ENCODE results near the gene CPNE4. TPM values are rescaled to one million over a fixed set of nuclear protein-coding genes. Genes with fewer than 3 reads are reported as not detected.

CPNE4 gene
- total RNA-seq, 1 donor from 2014 or later: 16.1 TPM

GRCh38 chr3:131485119-131485518, 549.7 kb downstream of the CPNE4 start:
- no peak for DNase-seq (ENCODE audit: low read depth, low spot score)
- no peak overlapping the region for H3K4me3 Mint-ChIP-seq
- H3K9me3 Mint-ChIP-seq: no peaks in the 10 kb centered on the region
- H3K27me3 Mint-ChIP-seq (ENCODE audit: low read depth): no peaks in the 10 kb centered on the region
- no peaks in the 10 kb centered on the region for H3K4me1 Mint-ChIP-seq
- no peak for TF ChIP-seq CTCF (conservative IDR thresholded peaks at IDR 0.05)
- H3K27ac Mint-ChIP-seq (ENCODE audit: unreplicated experiment): peak overlapping the region; percentile 50
- peaks cover 11% of the 10 kb centered on the region for H3K36me3 Mint-ChIP-seq (ENCODE audit: low read depth)

- no peaks in the 10 kb centered on the region for H3K9me3 Mint-ChIP-seq
- peak overlapping the region; percentile 72 for H3K27ac Mint-ChIP-seq (ENCODE audit: unreplicated experiment)
- no peaks in the 10 kb centered on the region for H3K27me3 Mint-ChIP-seq (ENCODE audit: low read depth)
- H3K4me3 Mint-ChIP-seq: no peak overlapping the region
- TF ChIP-seq CTCF (conservative IDR thresholded peaks at IDR 0.05): no peak
- no peak for DNase-seq (ENCODE audit: low read depth, low spot score)
- no peaks in the 10 kb centered on the region for H3K4me1 Mint-ChIP-seq
- peaks cover 11% of the 10 kb centered on the region for H3K36me3 Mint-ChIP-seq (ENCODE audit: low read depth)
These were observed 550.2 kb downstream of the CPNE4 start for GRCh38 chr3:131484496-131485111.

Small RNAs within 50 kb of the gene (microRNA-seq; reads per million reads assigned to microRNA genes)
- gene MIR5704: not detected

Data from neural crest cell (in vitro differentiated cells).